B cell (primary cell): ENCODE data around the gene TCF23.

Source experiments
- CTCF ChIP-seq: fragments of 200-600 bp; IDR thresholded peaks from one replicate; pipeline ENCODE4 v1.8.0; 2022; ENCODE audit warnings: antibody characterized with exemption, mild to moderate bottlenecking
- EZH2 ChIP-seq: IDR thresholded peaks from 2 replicates; pipeline ENCODE4 v1.6.1; 2012; ENCODE audit warnings: borderline replicate concordance, low read depth, mild to moderate bottlenecking, moderate library complexity, low read length; ENCODE audit not compliant: insufficient read depth, poor library complexity, severe bottlenecking

- no peak for TF ChIP-seq CTCF
- TF ChIP-seq EZH2, result no peak
These were observed 26.9 kb upstream of the TCF23 start for GRCh38 chr2:27121906-27122305.
